HG02610 (cell line): ENCODE results near the gene GLTP.

Experiments
- ATAC-seq: cut with Tn5 transposase; IDR thresholded peaks from one replicate; pipeline ENCODE4 v1.9.1; 2021; ENCODE audit warnings: mild to moderate bottlenecking, moderate library complexity; ENCODE audit not compliant: unreplicated experiment

The GLTP gene

DNA sequence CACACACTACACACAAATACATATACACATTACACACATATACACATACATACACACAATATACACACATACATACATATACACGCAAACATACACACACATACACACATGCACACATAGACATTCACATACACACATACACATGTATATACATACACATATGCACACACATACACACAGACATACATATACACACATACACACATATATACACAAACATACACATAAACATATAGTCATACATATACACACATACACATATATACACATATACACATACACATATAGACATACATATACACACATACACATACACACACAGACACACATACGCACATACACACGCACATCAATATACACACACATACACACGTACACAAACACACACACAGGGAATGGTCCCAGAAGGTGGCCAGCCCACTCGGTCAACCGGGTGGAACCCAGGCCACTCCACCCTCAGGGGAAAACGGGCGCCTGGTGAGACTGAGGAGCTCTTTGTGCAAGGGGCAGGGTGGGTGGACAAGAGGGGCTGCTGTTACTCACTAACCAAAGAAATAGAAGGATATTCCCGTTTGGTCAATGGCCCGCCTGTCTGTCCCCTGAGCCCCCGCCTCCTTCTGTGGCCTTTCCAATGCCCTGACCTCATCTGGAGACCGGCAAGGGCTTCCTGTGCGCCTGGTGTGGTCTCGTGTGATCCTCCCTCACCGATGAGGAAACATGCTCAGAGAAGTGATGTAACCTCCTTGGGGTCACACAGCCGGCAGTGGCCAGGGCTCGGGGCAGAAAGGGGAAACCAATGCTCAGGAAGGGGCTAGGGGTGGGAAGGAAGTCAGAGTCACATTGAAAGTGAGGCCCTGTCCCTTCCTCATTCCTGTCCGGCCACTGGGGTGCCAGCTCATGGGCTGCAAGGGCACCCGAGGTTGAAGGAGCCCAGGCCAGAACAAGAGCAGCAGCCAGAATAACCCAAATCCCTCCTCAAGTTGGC, 52.5 kb downstream of the GLTP start:
- no peak for ATAC-seq

DNA sequence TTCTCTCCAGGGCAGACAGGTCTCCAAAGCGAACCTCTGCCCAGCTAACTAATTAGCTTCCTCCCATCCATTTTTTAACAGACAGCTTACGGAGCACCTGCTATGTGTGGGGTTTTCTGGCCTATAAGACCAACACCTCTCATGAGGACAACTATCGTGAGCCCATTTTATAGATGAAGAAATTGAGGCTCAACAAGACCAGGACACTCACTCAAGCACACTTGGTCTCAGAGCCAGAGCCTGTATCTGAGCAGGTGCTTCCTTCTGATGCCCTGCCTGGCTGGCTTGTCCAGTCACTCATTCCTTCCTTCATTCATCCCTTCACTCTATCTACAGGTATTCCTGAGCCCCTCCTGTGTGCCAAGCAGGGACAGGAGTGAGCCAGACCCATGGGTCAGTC, 53.3 kb downstream of the GLTP start:
- ATAC-seq, result no peak

DNA sequence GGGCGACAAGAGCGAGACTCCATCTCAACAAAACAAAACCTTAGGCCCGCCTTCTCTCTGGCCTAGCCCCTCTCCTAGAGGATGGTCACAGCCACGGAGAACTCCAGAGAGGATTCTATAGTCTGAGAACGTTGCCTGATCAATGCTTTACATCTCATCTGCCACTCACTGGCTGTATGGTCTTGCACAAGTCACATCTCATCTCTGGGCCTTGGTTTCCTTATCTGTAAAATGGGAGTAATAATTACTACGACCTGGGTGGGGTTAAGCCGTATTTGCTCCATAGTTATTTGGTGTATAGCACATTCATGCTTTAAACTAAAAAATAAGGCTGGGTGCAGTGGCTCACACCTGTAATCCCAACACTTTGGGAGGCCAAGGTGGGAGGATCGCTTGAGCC, 55.6 kb downstream of the GLTP start:
- ATAC-seq, result no peak

DNA sequence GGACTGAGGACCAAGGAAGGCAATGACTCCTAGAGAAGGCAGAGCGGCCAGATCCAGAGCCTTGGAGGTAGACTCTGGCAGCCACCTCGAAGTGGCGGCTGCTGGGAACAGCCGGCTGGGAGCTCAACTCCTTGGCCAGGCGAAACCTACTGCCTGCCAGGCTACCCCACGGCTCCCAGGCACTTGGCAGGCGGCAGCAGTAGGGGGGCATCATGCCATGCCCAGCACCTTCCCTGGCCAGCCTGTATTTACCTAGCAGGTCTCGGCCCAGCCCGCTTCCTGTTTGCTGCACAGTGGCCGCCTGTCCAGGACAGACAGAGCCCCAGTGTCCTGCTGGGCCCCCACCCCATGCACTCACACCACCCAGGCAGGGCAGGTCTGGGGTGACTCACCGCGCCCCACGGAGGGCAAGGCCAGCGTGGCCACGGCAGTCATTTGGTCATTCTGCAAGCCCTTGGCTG, 57.4 kb downstream of the GLTP start:
- ATAC-seq, result no peak

DNA sequence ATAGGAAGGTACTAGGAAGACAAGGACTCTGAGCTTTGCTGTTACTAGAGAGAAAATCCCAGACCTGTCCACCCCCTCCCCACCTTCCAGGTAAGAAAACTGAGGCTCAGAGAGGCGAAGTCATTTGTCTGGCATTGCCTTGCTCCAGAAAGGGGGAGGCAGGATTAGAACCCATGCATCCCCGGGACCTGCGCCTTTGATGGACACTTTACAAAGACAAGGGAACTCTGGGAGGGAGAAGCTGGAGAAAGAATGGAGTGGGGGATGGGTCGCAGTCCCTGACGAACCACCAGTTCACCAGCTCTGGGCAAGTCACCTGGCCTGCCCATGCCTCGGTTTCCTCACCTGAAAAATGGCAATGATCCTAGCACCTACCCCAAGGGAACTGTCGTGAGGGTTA, 57.9 kb downstream of the GLTP start:
- ATAC-seq, result no peak

DNA sequence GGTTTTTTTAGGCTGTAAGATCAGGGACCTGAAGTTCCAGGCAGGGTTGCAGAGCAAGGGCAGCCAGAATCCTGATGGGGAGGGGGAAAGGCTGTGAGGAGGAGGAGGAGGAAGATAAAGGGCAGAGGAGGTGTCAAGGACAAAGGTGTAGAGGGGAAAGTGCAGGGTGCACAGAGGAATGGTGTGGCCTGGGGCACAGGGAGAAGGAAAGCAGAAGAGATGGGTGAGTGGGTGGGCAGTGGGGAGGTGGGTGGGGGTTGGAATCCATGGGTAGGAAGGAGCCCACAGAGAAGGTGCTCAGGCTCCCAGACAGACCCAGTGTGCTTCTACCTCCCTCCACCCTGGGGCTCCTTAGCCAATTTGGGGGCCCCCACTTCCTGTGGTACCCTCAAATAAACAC, 58.4 kb downstream of the GLTP start:
- no peak for ATAC-seq

DNA sequence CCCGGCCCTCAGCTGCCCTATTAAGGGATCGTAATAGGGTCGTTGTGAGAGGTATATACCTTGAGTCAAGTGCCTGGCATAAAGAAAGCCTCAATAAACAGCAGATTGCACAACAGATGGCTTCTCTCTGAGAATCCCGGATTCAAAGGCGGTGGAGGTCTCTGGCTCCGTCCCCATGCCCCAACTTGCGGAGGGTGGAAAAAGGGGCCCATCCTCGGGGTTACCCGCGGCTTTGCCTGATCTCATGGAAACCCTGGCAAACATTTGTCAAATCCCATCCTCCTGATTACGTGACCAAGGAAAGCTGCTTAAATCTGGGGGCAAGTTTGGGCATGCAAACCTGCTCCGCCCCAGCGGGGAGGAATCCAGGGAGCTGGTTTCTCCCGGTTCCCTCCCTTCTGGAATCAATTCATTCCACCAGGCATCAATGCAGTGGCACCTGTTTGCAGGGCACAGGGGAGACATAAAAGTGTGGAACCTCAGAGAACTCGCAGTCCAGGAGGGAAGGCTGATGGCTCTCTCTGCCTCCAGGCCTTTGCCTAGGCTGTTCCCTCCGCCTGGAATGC, 59.4 kb downstream of the GLTP start:
- no peak for ATAC-seq

DNA sequence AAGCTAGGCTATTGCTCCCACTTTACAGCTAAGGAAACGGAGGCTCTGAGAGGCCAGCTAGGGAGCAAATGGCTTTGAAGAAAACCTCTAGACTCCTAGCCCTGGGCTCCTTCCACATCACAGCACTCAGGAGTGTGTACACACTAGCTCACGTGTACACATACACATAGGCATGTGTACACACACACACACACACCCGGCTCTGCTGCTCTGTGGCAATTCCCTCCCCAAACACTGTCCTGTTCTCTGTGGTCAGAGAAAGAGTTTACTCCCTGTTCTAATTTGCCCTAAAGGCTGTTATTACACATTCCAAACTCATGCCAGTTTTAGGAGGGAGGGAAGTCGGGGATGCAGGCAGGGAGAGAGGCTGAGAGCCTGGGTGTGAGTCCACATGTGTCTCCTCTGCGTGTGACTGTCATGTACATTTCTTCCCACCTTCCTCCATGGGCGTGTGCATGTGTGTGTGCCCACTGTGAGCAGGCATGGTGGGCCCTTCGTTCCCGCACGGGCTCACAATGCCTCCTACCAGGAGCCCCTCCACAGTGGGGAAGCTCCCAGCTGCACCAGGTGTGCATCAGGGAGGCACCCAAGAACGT, 61.3 kb downstream of the GLTP start:
- no peak for ATAC-seq

DNA sequence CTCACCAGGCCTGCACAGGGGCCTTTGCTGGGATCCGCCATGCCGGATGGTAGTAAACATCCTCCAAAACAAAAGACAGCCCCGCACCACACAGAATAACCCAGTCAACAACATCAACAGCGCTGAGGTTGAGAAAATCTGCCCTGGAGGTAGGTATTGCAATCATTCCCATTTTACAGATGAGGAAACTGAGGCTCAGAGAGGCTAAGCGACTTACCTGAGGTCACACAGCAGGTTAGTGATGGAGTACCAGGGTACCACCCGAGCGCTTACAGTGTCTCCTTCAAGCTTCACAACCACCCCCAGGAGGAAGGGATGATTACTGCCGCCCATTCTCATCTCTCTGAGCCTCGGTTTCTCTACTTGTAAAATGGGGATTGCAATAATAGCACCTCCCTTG, 62.1 kb downstream of the GLTP start:
- no peak for ATAC-seq

DNA sequence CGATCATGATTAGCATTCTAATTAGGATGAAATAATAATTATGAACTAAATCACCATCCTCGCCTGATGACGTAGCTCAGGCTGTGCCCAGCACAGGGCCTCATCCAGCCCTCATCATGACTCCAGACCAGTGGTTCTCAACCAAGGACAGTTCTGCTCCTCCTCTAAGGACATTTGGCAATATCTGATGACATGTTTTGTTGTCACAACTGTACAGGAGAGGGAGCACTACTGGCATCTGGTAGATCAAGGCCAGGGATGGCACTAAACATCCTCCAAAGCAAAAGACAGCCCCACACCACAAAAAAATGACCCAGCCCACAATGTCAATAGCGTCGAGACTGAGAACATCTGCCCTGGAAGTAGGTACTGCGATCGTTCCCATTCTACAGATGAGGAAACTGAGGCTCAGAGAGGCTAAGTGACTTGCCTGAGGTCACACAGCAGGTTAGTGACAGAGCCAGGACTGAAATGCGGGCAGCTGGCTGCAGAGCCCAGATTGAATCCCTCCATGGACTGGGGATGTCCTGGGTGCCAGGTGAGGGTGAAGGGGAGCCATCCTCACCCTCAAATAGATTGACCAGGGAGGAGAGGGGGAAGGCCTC, 62.6 kb downstream of the GLTP start:
- no peak for ATAC-seq

DNA sequence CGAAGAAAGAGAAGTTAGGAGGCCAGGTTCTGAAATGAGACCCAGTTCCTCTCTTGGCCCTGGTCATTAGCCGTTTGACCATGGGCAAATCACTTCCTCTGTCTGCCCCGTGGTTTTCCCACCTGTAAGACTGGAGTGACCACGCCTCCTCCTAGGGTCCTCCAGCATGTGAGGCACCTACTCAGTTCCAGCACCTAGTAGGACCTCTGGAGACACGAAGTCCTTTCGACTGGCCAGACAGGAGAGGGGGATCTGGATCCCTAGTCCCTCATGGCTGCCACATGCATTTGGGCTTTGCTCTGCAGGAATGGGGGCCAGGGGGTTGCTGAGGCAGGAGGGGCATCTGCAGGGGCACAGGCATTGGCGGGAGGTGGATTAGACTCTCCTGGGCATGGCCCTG, 63.5 kb downstream of the GLTP start:
- no peak for ATAC-seq

DNA sequence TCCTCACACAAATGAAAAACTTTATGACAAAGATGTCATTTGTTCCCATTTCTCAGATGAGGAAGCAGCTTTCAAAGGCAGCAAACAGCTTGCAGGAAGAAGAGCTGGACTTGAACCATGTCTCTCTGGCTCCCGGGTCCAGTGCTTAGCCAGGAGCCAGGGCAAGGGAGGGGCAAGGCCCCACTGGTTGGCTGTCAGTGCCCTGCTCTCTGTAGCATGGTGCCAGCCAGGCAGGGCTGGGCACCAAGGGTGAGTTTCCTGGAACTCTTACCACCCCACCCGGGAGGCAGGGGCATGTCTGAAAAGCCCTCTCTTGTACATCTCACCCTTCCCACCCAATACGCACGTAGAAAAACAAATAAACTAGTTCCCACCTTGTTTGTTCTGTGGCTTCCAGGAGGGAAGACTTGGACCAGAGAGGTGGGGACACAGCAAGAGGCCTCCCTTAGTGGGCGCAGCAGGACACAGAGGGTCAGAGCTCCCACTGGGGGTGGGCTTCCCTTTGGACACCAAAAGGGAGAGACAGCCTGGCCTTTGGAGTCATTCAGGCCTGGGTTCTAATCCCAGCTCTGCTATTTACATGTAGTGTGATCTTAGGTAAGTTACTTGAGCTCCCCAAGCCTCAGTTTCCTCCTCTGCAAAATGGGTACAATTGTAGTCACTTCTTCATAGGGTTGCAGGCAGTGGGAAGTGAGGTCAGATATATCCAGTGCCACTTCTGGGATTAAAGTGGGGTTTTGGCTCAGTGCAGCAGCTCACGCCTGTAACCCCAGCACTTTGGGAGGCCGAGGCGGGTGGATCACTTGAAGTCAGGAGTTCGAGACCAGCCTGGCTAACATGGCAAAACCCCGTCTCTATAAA, 64.4 kb downstream of the GLTP start:
- ATAC-seq, result no peak

DNA sequence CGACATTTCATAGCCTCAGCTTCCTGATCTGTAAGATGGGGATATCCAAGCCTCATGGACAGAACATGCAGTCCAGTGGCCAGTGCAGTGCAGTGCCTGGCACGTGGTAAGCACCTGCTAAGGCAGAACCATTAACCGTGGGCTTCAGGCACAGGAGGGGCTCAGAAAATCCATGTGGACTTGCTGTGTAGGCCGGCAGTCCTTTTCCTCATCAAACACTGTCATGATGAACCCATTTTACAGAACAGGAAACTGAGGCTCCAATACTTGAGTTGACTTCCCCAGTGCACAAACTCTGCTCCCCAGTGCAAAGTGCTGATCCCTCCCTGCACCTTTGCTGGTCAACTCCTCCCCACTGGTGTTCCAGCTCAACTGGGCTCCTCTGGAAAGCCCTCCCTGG, 65.1 kb downstream of the GLTP start:
- no peak for ATAC-seq

DNA sequence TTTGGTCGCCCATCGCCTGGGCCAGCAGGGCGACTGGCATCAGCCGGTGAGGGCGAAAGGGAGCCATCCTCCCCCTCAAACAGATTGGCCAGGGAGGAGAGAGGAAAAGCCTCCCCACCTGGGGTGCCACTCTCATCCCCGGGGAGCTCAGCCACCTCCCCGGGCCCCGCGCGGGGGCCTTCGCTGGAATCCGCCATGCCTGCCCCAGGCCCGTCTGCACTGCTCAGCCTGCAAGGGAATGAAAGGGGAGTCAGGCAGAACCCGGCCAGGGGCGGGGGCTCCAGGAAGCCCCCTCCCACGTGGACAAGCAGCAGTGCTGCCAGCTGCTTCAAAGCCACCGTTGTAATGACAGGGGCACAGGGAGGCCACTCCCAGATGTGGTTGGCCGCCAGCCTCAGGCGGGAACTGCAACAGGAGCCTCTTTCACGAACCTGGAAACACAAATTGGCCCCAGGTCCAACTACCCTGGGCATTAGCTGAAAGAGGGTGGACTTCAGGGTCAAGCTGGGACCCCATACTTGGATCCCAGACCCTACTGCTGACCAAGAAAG, 65.7 kb downstream of the GLTP start:
- no peak for ATAC-seq

DNA sequence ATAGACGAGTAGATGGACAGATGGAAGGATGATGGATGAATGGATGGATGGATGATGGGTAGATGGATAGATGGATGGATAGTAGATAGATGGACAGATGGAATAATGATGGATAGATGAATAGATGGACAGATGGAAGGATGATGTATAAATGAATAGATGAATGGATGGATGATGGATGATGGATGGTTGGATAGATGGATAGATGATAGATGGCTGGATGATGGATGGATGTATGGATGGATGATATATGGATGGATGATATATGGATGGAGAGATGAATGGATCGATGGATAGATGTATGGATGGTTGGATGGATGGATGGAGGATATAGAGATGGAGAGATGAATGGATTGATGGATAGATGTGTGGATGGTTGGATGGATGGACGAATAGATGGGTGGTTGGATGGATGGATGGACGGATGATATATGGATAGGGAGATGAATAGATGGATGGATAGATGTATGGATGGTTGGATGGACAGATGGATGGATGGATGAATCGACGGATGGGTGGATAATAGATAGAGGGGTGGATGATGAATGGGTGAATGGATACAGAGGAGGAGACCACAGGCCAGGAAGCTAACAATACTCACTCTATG, 66.4 kb downstream of the GLTP start:
- no peak for ATAC-seq

DNA sequence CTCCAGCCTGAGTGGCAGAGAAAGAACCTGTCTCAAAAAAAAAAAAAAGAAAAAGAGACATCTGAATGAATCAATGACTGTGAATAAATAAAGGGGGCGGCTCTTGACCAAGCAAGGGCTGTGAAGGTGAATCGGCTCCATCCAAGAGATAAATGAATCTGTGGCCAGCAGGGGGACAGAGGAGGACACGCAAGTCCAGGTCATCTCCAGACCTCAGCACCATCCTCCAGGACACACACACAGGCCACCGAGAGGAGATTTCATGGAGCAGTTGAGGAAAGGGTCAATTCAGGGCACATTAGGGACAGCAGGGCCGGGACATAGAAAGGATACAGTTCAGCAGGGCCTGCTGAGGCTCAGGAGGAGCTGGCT, 68.7 kb downstream of the GLTP start:
- no peak for ATAC-seq

DNA sequence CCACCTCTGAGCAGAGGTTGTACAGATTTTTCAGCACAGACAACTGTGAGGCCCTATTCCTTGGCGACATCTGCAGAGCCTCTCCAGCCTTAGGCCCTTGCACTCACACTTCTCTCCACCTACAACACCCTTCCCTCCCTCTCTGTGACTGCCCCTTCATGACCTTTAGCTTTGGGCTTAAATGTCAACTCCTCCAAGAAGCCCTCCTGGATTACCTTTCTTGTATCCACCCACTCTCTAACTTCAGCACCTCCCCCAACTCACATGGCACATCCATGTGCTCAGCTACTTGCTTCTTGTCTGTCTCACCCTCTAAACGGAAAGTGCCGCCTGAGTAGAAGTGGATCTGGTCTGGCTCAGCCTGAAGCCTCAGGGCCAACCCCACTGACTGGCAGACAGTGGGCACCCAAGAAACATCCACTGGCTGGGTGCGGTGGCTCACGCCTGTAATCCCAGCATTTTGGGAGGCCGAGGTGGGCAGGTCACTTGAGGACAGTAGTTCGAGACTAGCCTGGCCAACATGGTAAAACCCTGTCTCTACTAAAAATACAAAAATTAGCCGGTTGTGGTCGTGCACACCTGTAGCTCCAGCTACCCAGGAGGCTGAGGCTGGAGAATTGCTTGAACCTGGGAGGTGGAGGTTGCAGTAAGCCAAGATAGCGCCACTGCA, 69.3 kb downstream of the GLTP start:
- no peak for ATAC-seq

DNA sequence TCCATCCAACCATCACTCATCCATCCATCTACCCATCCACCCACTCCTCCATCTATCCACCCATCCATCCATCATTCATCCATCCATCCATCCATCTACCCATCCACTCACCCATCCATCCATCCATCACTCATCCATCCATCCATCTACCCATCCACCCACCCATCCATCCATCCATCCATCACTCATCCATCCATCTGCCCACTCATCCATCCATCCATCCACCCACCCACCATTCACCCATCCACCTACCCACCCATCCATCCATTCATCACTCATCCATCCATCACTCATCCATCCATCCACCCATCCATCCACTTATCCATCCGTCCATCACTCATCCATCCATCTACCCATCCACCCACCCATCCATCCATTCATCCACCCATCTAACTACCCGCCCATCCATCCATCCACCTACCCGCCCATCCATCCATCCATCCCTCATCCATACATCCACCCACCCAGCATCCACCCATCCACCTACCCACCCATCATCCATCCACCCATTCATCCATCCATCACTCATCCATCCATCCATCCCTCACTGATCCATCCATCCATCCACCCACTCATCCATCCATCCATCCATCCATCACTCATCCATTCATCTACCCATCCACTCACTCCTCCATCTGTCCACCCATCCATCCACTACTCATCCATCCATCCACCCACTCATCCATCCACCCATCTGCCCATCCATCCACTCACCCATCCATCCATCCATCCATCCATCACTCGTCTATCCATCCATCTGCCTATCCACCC, 71.3 kb downstream of the GLTP start:
- ATAC-seq, result no peak
